Fibroblast of lung (primary cell): ENCODE data around the gene NDUFV2. TPM values are rescaled to one million over a fixed set of nuclear protein-coding genes. Genes with fewer than 3 reads are reported as not detected.

Experiments used
- DNase-seq, 2 donors: peaks; one replicate each; pipeline versions ENCODE4 v3.0.0 to v3.0.0-alpha.2; 2010; ENCODE audit warnings: low read depth in 2 of 2
- H2AFZ ChIP-seq: 2 replicates; pipeline ENCODE4 v1.5.1; 2012; ENCODE audit warnings: low read length, control low read depth, inconsistent platforms
- H3K27ac ChIP-seq: 2 replicates; pipeline ENCODE4 v1.5.1; 2011; ENCODE audit warnings: low read length, control low read depth; ENCODE audit not compliant: insufficient read depth
- H3K27me3 ChIP-seq: 2 replicates; pipeline ENCODE4 v1.5.1; 2011; ENCODE audit warnings: mild to moderate bottlenecking, low read length; ENCODE audit not compliant: control insufficient read depth, insufficient read depth
- H3K36me3 ChIP-seq: 2 replicates; pipeline ENCODE4 v1.5.1; 2011; ENCODE audit warnings: low read length; ENCODE audit not compliant: control insufficient read depth, insufficient read depth
- H3K4me1 ChIP-seq: 2 replicates; pipeline ENCODE4 v1.5.1; 2011; ENCODE audit warnings: low read length; ENCODE audit not compliant: control insufficient read depth, insufficient read depth; ENCODE audit errors: extremely low read depth
- H3K4me2 ChIP-seq: 2 replicates; pipeline ENCODE4 v1.5.1; 2011; ENCODE audit warnings: low read length, control low read depth; ENCODE audit not compliant: insufficient read depth; ENCODE audit errors: extremely low read depth
- H3K4me3 ChIP-seq, 4 experiments: fragments of 200-600 bp in 1 of 4; sonication (generic) in 1 of 4; replicated peaks in 1 of 4; 2 replicates each; pipeline ENCODE4 v1.5.1; 2011 to 2016; ENCODE audit warnings: low read length in 4 of 4, low read depth in 3 of 4, mild to moderate bottlenecking in 3 of 4, control low read depth in 2 of 4, inconsistent platforms in 1 of 4, mixed read lengths in 1 of 4; ENCODE audit not compliant: insufficient read depth in 1 of 4; ENCODE audit errors: control extremely low read depth in 1 of 4
- H3K79me2 ChIP-seq: 2 replicates; pipeline ENCODE4 v1.5.1; 2012; ENCODE audit warnings: mild to moderate bottlenecking, low read length, inconsistent platforms; ENCODE audit not compliant: control insufficient read depth, insufficient read depth
- H3K9ac ChIP-seq: 2 replicates; pipeline ENCODE4 v1.5.1; 2011; ENCODE audit warnings: mild to moderate bottlenecking, low read length, control low read depth; ENCODE audit not compliant: insufficient read depth
- H3K9me3 ChIP-seq: 2 replicates; pipeline ENCODE4 v1.5.1; 2012; ENCODE audit warnings: low read depth, low read length; ENCODE audit not compliant: control insufficient read depth, insufficient read depth
- H4K20me1 ChIP-seq: 2 replicates; pipeline ENCODE4 v1.5.1; 2011; ENCODE audit warnings: low read length; ENCODE audit not compliant: control insufficient read depth, insufficient read depth; ENCODE audit errors: extremely low read depth
- EZH2 ChIP-seq: IDR thresholded peaks from 2 replicates; pipeline ENCODE4 v1.5.1; 2012; ENCODE audit warnings: low read length, control low read depth, mild to moderate bottlenecking; ENCODE audit errors: missing control alignments
- polyA plus RNA-seq, 2 donors: library from polyadenylated mRNA; depleted of rRNA in 1 of 2; stranded (reverse) in 1 of 2; unstranded in 1 of 2; fragments of >200 nt; gene quantifications; 2 replicates each; pipeline ENCODE4 v1.2.1, GENCODE V29; 2011 to 2012; ENCODE audit warnings: missing spikeins in 1 of 2
- total RNA-seq: library from RNA; depleted of rRNA; stranded (reverse); fragments of >200 nt; gene quantifications from 2 replicates; pipeline ENCODE4 v1.2.1, GENCODE V29; 2014
- TF ChIP-seq, protein P1 (sequence below), 2 donors: IDR thresholded peaks in 1 of 2; conservative IDR thresholded peaks in 1 of 2; 1 replicate in 1 of 2; 2 replicates in 1 of 2; pipeline ENCODE4 v1.5.1; 2011 to 2012; ENCODE audit warnings: low read length in 2 of 2, control low read depth in 1 of 2, inconsistent platforms in 1 of 2, low read depth in 1 of 2, mild to moderate bottlenecking in 1 of 2

NDUFV2 gene
- total and polyA plus RNA-seq, 2 donors (not counting 1 experiment from before 2014, with no cell fraction given): 97.3 to 133 TPM

GRCh38 chr18:9115984-9116383, 13.5 kb downstream of the NDUFV2 start:
- H3K4me3 ChIP-seq: no peak overlapping the region
- no peak for DNase-seq
- H3K27ac ChIP-seq: no peak overlapping the region
- no peak overlapping the region for H2AFZ ChIP-seq
- H3K4me1 ChIP-seq: peaks cover 4% of the 10 kb centered on the region
- no peaks in the 10 kb centered on the region for H3K9me3 ChIP-seq
- H3K9ac ChIP-seq: no peak overlapping the region
- no peaks in the 10 kb centered on the region for H4K20me1 ChIP-seq
- no peaks in the 10 kb centered on the region for H3K27me3 ChIP-seq
- no peaks in the 10 kb centered on the region for H3K36me3 ChIP-seq
- H3K4me2 ChIP-seq: no peak overlapping the region
- peaks cover 79% of the 10 kb centered on the region for H3K79me2 ChIP-seq
- TF ChIP-seq, protein P1, sequence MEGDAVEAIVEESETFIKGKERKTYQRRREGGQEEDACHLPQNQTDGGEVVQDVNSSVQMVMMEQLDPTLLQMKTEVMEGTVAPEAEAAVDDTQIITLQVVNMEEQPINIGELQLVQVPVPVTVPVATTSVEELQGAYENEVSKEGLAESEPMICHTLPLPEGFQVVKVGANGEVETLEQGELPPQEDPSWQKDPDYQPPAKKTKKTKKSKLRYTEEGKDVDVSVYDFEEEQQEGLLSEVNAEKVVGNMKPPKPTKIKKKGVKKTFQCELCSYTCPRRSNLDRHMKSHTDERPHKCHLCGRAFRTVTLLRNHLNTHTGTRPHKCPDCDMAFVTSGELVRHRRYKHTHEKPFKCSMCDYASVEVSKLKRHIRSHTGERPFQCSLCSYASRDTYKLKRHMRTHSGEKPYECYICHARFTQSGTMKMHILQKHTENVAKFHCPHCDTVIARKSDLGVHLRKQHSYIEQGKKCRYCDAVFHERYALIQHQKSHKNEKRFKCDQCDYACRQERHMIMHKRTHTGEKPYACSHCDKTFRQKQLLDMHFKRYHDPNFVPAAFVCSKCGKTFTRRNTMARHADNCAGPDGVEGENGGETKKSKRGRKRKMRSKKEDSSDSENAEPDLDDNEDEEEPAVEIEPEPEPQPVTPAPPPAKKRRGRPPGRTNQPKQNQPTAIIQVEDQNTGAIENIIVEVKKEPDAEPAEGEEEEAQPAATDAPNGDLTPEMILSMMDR (conservative IDR thresholded peaks at IDR 0.05 in 1 of 2, IDR thresholded peaks at IDR 0.05 in 1 of 2; ENCODE audit: low read depth in 1 of 2, low read length in 2 of 2): no peak
- TF ChIP-seq EZH2: no peak

DNA sequence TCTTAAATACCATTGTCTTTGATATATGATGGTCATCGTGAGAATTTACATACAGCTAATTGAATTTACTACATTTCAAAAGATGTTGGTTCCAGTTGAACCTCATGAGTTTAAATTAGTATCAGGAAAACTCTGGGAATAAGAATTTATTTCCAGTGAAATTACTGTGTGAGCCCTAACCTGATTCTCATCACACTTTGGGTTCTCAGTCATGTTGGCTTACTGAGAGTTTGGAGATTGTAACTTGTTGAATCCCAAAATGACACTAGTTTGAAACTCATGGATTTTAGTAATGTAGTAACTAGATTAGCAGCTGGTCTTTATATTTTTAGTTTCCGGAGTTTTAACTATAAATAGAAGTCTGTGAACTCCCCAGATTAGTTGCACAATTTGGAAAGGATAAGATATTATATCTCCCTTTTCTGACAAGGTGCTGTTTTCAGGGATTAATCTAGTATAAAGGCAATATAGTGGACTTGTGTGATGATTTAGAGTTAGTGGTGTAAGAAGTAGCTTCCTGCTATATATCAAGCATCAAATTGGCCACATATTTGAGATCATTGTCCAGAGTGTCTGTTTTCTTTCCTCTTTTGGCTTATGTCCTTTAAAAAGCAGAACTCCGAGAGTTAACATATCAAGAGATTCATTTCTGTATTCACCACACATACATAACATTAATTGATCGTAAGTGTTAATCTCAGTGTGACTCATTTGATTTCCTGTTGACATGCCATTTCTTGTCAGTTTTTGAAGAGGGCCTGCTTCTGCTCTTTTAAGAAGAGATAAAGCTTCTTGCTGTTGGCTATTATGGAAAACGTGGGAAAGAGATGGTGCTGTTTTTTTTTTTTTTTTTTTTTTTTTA, 15.7 kb downstream of the NDUFV2 start:
- H3K4me3 ChIP-seq: peak overlapping the region in 1 of 4 experiments; percentile 5
- no peak overlapping the region for H3K27ac ChIP-seq
- peak overlapping the region; percentile 62 for H3K4me2 ChIP-seq
- H3K36me3 ChIP-seq: no peaks in the 10 kb centered on the region
- peak in 1 of 2 donors; percentile 38 for DNase-seq
- H3K4me1 ChIP-seq: peaks cover 4% of the 10 kb centered on the region
- H3K79me2 ChIP-seq: peaks cover 63% of the 10 kb centered on the region
- H2AFZ ChIP-seq: no peak overlapping the region
- H4K20me1 ChIP-seq: no peaks in the 10 kb centered on the region
- no peak for TF ChIP-seq EZH2
- TF ChIP-seq, protein P1 (conservative IDR thresholded peaks at IDR 0.05 in 1 of 2, IDR thresholded peaks at IDR 0.05 in 1 of 2; ENCODE audit: low read depth in 1 of 2, low read length in 2 of 2): no peak
- no peak overlapping the region for H3K9ac ChIP-seq
- no peaks in the 10 kb centered on the region for H3K9me3 ChIP-seq
- no peaks in the 10 kb centered on the region for H3K27me3 ChIP-seq

- H3K4me1 ChIP-seq: peaks cover 4% of the 10 kb centered on the region
- peaks cover 44% of the 10 kb centered on the region for H3K79me2 ChIP-seq
- TF ChIP-seq, protein P1 (conservative IDR thresholded peaks at IDR 0.05 in 1 of 2, IDR thresholded peaks at IDR 0.05 in 1 of 2; ENCODE audit: low read depth in 1 of 2, low read length in 2 of 2): no peak
- TF ChIP-seq EZH2: no peak
- H3K27ac ChIP-seq: no peak overlapping the region
- no peaks in the 10 kb centered on the region for H4K20me1 ChIP-seq
- no peak overlapping the region for H2AFZ ChIP-seq
- H3K4me2 ChIP-seq: no peak overlapping the region
- no peaks in the 10 kb centered on the region for H3K9me3 ChIP-seq
- no peak overlapping the region for H3K4me3 ChIP-seq
- no peak overlapping the region for H3K9ac ChIP-seq
- no peaks in the 10 kb centered on the region for H3K36me3 ChIP-seq
- no peaks in the 10 kb centered on the region for H3K27me3 ChIP-seq
- no peak for DNase-seq
These were observed 18.3 kb downstream of the NDUFV2 start for GRCh38 chr18:9120796-9121195.
